ENCODE data around the gene FERMT1.

FERMT1 gene, protein sequence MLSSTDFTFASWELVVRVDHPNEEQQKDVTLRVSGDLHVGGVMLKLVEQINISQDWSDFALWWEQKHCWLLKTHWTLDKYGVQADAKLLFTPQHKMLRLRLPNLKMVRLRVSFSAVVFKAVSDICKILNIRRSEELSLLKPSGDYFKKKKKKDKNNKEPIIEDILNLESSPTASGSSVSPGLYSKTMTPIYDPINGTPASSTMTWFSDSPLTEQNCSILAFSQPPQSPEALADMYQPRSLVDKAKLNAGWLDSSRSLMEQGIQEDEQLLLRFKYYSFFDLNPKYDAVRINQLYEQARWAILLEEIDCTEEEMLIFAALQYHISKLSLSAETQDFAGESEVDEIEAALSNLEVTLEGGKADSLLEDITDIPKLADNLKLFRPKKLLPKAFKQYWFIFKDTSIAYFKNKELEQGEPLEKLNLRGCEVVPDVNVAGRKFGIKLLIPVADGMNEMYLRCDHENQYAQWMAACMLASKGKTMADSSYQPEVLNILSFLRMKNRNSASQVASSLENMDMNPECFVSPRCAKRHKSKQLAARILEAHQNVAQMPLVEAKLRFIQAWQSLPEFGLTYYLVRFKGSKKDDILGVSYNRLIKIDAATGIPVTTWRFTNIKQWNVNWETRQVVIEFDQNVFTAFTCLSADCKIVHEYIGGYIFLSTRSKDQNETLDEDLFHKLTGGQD

GRCh38 chr20:6122873-6123648 is at the start of gene FERMT1:
Gene FERMT1 (minus strand): TSS chr20:6123030. CDS start chr20:6119554, 3,476 bp downstream.
- peak; percentile 83 for DNase-seq (ENCODE audit: low read depth)

DNA sequence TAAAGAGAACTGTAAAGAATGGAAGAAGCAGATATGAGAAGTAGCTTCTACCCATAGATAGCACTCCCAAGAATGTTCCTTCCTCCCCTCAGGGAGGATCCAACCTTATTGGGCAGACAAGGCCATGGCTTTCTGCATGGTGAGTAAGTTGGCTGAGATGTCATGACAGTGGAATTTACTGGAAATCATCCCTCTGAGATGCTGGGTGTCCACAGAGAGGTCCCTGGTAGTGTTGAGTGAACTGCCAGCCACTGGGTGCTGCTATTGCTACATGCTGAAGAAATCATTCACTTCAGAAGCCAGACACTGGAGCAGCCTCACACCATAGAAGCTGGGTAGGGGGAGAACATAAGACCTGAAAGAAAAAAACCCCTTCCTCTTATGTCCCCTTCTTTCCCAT is 46.4 kb upstream of the FERMT1 start:
- peak; percentile 21 for DNase-seq (ENCODE audit: low read depth)

GRCh38 chr20:6168204-6168603 is 45.4 kb upstream of the FERMT1 start:
- DNase-seq (ENCODE audit: low read depth), result no peak

- DNase-seq (ENCODE audit: low read depth), result no peak
Measured at GRCh38 chr20:6165346-6165745, 42.5 kb upstream of the FERMT1 start.

DNA sequence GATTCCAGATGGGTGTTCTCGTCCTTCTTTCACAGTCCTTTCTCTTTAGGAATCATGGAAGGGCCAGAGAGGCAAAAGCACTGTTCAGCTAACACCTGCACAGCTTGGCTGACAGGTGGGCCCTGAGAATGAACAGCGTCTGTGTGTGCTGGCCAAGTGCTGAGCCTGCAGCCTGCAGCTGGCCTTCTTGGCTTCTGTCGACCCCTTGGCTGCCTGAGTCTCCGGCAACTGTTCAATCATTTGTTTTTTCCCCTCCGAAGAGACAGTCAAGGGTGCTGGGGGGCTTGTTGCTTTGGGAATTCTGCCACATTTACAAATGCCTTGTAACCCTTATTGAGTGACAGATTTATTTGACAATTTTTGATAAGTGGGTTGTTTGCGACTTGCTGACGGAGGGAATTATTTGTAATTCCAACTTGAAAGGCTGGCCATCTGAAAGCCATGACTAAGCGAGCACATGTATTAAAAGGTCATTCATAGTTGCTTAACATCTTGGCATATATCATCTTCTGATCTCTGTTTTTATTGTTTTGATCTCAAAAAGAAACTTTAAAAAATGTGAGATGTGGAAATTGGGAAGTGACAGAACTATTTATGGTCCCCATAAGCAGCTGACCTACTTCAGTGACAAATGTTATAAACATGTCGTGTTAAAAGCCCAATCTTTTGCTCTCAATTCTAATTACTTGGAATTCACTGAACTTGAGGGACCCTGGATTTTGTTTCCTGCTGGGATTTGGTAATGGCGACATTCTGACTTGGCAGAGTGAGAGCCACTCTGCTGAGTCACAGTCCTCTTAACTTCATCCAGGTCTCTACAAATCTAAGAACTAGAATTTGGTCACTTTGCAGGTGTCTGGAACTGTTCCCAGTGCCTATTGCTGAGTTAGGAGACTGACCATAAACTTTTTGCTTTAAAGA is 41.9 kb upstream of the FERMT1 start:
- DNase-seq (ENCODE audit: low read depth), result no peak

DNA sequence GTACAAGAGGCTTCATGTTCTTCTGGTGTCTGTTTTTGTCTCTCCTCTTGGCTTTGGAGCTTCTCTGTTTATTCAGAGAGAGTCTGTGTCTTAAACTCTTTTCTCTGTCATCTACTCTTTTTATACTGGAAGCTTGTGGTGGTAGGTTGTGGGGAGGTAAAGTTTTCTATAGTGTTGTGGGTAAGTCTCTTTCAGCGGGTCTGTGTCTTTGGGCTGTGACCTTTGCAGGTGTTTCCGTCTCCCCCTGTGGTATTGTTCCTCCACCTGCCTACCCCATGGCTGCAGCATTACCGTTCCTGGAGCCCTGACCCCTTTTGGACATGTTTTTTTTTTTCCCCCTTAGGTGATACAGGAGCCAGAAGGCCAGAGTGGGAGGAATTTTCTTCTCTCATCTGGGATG is 37.9 kb upstream of the FERMT1 start:
- no peak for DNase-seq (ENCODE audit: low read depth)

DNA sequence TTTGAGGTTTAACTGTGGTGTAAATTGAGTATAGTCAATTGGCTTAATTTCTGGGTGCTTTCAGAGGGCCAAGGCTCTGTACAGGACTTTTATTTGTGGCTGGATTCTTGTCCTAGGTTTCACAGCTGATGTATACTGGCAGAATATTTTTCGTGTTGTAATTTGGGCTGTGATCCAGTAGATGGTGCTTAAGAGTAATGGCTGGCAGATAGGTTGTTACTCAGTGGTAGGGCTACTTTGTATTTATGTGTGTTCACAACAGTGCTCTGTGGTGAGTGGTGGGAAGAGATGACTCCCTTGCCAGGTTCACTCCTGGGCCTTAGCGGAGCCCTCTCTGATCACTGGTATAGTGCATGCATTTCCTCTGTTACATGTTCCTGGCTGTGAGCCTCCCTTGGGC is 34.5 kb upstream of the FERMT1 start:
- peak; percentile 5 for DNase-seq (ENCODE audit: low read depth)

DNA sequence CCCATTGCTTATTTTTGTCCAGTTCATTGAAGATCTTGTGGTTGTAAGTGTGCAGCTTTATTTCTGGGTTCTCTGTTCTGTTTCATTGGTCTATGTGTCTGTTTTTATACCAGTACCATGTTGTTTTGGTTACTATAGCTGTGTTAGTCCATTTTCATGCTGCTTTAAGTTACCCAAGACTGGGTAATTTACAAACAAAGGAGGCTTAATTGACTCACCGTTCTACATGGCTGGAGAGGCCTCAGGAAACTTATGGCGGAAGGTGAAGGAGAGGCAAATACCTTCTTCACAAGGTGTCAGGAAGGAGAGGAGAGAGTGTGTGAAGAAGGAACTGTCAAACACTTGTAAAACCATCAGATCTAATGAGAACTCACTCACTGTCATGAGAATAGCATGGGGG is 29.9 kb upstream of the FERMT1 start:
- no peak for DNase-seq (ENCODE audit: low read depth)

DNA sequence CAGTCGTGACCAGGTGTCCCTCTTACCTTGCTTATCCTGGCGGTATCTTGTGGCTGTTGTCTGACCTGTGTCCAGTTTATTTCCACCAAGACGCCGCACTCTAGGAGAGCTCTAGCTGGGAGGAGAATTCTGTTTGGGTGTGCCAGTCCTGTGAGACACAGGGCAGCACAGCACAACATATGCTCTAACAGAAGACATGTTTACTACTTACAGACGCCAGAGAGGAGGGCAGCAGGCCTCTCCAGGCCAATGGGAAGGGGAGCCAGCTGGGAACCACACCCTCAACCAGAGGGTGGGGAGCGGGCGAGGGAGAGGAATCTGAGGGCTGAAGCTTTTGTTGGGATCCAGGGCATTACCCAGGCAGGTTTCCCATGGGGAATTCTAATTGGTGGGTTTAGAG is 25.2 kb upstream of the FERMT1 start:
- no peak for DNase-seq (ENCODE audit: low read depth)

- peak; percentile 65 for DNase-seq (ENCODE audit: low read depth)
Measured at GRCh38 chr20:6142348-6142993, 19.6 kb upstream of the FERMT1 start.

- peak; percentile 20 for DNase-seq (ENCODE audit: low read depth)
Measured at GRCh38 chr20:6140947-6141346, 18.1 kb upstream of the FERMT1 start.

GRCh38 chr20:6135347-6135746 is 12.5 kb upstream of the FERMT1 start:
- no peak for DNase-seq (ENCODE audit: low read depth)

DNA sequence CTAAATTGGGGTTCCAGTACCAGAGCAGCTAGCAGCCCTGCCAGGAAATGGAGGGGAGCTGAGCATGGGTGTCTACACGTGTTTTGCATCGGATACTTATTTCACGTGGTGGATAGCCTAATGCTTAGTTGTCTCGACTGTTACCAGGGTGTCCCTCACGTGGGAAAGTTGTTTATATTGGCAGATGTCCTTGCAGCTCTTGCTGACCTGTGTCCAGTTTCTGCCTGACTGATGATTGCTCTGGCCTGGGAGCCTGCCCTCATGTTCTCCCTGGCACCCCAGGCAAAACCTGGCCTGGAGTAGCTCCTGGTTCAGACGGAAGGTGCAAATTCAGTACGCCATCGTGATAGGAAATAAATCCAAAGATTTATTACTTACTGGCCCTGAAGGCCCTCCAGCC is 11.8 kb upstream of the FERMT1 start:
- no peak for DNase-seq (ENCODE audit: low read depth)

- DNase-seq (ENCODE audit: low read depth), result no peak
Measured at GRCh38 chr20:6130045-6130444, 7.2 kb upstream of the FERMT1 start.

DNA sequence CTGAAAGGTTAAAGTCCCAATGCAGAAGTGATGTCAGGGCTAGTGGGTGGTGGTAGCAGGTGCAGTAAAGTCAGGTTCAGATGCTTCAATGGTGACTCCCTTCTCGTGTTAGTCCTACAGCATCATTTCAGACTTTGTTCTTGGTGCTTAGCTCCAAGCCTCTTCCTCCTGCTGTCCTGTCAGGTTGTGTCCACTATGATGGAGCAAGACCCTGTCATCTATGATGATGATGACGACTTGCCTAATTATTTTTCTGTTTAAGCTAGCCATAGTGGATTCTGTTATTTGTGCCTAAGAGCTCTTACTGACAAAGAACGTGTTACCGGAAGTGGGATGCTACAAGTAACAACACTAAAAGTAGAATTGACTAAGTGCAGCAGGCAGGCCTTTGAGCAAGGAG is 5.0 kb upstream of the FERMT1 start:
- DNase-seq (ENCODE audit: low read depth), result no peak

- DNase-seq (ENCODE audit: low read depth), result no peak
Measured at GRCh38 chr20:6126846-6127245, 4.0 kb upstream of the FERMT1 start.

DNA sequence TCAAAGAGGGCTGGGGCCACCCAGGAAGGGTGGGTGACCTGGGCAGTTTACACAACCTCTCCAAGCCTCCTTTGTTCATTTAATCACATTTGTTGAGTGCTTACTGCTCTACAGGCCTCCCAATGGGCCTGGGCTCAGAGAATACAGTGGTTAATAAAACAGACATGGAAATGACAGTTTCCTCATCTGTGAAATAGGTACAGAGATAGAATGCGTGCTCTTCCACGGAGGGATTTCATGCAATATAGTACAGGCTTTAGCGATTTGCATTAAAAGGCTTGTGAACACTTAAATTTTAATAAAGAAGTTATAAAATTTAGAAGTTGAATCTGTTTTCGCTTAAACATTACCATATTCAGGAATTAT is 802 bp upstream of the FERMT1 start:
- DNase-seq (ENCODE audit: low read depth), result no peak

- DNase-seq (ENCODE audit: low read depth), result peak; percentile 39
Measured at GRCh38 chr20:6122111-6122872, 538 bp downstream of the FERMT1 start.

DNA sequence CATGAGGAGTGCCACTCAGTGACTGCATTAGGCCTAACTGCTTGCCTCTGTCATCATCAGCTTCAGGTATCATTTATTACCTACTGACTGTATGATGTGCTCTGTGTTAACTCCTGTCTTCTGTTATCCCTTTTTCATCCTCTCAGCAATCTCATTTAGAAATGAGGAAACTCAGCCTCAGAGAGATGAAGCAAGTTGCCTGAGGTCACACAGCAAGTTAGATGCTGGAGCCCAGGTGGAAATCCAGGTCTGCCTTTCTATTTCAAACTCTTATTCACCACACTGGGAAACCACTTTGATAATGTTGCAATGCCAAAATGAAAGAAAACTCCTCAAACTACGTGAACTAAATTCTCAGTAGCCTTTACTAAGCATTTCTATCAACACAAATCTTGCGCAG is 1.3 kb downstream of the FERMT1 start:
- no peak for DNase-seq (ENCODE audit: low read depth)

- DNase-seq (ENCODE audit: low read depth), result no peak
Measured at GRCh38 chr20:6120491-6120988, 2.3 kb downstream of the FERMT1 start.

Measured in ELR (cell line).